ENCODE data around the gene CA5B. TPM values are rescaled to one million over a fixed set of nuclear protein-coding genes. Genes with fewer than 3 reads are reported as not detected.

CA5B gene
- total and polyA plus RNA-seq, 10 of the 15 experiments (the other 5 are each of a cell fraction or from before 2014, with no cell fraction given) = 1.2 to 6.0 (median 3.2) TPM

GRCh38 chrX:15714529-15714928, 23.5 kb upstream of the CA5B start:
- Histone ChIP-seq H3K9ac (ENCODE audit: control insufficient read depth, insufficient read depth, low read length) (no peak overlapping the region), H3K79me2 (ENCODE audit: control insufficient read depth, insufficient read depth, low read length) (no peaks in the 10 kb centered on the region), H3K4me3 (no peak overlapping the region), H3K27ac (ENCODE audit: control insufficient read depth, insufficient read depth) (no peak overlapping the region), H3K27me3 (replicated peaks in 1 of 2; ENCODE audit: control insufficient read depth in 2 of 2, insufficient read depth in 2 of 2, low read length in 1 of 2) (no peaks in the 10 kb centered on the region), H4K20me1 (ENCODE audit: control insufficient read depth, insufficient read depth) (no peaks in the 10 kb centered on the region), H3K4me2 (ENCODE audit: control insufficient read depth, insufficient read depth) (no peak overlapping the region), H3K4me1 (ENCODE audit: control insufficient read depth, insufficient read depth, low read length) (no peaks in the 10 kb centered on the region), H2AFZ (ENCODE audit: control insufficient read depth, low read depth, low read length) (no peak overlapping the region), H3K9me3 (replicated peaks; ENCODE audit: control insufficient read depth, insufficient read depth, low read length) (no peaks in the 10 kb centered on the region), H3K36me3 (ENCODE audit: control insufficient read depth in 2 of 2, insufficient read depth in 2 of 2, low read length in 1 of 2) (no peaks in the 10 kb centered on the region)
- no peak for FAIRE-seq
- TF ChIP-seq IKZF2 (IDR thresholded peaks at IDR 0.05) (no peak), CHD2 (IDR thresholded peaks at IDR 0.05; ENCODE audit: borderline replicate concordance, low read depth, low read length) (no peak), GABPA (IDR thresholded peaks at IDR 0.05; ENCODE audit: low read depth) (no peak), POLR2AphosphoS5 (IDR thresholded peaks at IDR 0.05; ENCODE audit: low read length) (no peak), MXI1 (IDR thresholded peaks at IDR 0.05; ENCODE audit: low read depth, low read length) (no peak), RUNX3 (IDR thresholded peaks at IDR 0.05; ENCODE audit: low read length) (no peak), NR2C2 (IDR thresholded peaks at IDR 0.05; ENCODE audit: borderline replicate concordance, control insufficient read depth, insufficient read length, low read depth) (no peak), KAT2A (conservative IDR thresholded peaks at IDR 0.05; ENCODE audit: control insufficient read depth, low read depth, low read length) (no peak), EGR1 (IDR thresholded peaks at IDR 0.05; ENCODE audit: borderline replicate concordance in 1 of 2, low read depth in 2 of 2, low read length in 2 of 2) (no peak), CEBPZ (IDR thresholded peaks at IDR 0.05; ENCODE audit: low read depth, low read length) (no peak), NFYA (IDR thresholded peaks at IDR 0.05; ENCODE audit: borderline replicate concordance, low read depth, low read length) (no peak), RELB (IDR thresholded peaks at IDR 0.05; ENCODE audit: low read depth) (no peak), SMAD5 (IDR thresholded peaks at IDR 0.05; ENCODE audit: low read depth) (no peak), USF1 (IDR thresholded peaks at IDR 0.05; ENCODE audit: borderline replicate concordance, extremely low read length, insufficient read depth, low read depth, low read length) (no peak)
- no TSS peak for BruUV-seq (replicated peaks)
- in situ Hi-C loops (cut with MboI) = no loop called here
- intact Hi-C loops (cut with micrococcal nuclease; ENCODE audit: unreplicated experiment) = no loop called here
- SMC1A ChIA-PET (ENCODE audit: uncharacterized antibody, unreplicated experiment) = no interaction called here
- whole genome bisulfite sequencing (ENCODE audit: insufficient coverage, insufficient replicate concordance, low lambda C conversion rate, missing lambda C conversion rate) = 95% methylated on average over 1 of the region's 1 CpG
- POLR2A ChIA-PET = no interaction called here
- RAD21 ChIA-PET (ENCODE audit: unreplicated experiment) = no interaction called here
- DNase-seq (ENCODE audit: low read depth, low spot score) = no peak
- CTCF ChIA-PET = interaction anchor here (1.0 kb wide), 1 partner anchor 18 kb away, joined by 3 read pairs; no protein-coding TSS in a partner anchor
- ATAC-seq = no peak

All from GM12878 (cell line).